Peyer's patch (tissue), 4 donors: ENCODE results near the gene ZDHHC8. TPM values are rescaled to one million over a fixed set of nuclear protein-coding genes. Genes with fewer than 3 reads are reported as not detected.

ENCODE experiments used
- DNase-seq, 3 donors: peaks; one replicate each; pipeline ENCODE4 v3.0.0-alpha.2; 2017 to 2019
- H3K27ac ChIP-seq, 4 donors: fragments of 200-600 bp; sonication (generic); one replicate each; pipeline ENCODE4 v1.5.1; 2016 to 2019
- H3K27me3 ChIP-seq, 2 donors: fragments of 200-600 bp; sonication (generic); one replicate each; pipeline ENCODE4 v1.5.1; 2019
- H3K36me3 ChIP-seq, 3 donors: fragments of 200-600 bp; sonication (generic); one replicate each; pipeline ENCODE4 v1.5.1; 2016 to 2019
- H3K4me1 ChIP-seq, 4 donors: fragments of 200-600 bp; sonication (generic); one replicate each; pipeline ENCODE4 v1.5.1; 2016 to 2019
- H3K4me3 ChIP-seq, 4 donors: fragments of 200-600 bp; sonication (generic); 1 replicate in 3 of 4; 2 replicates in 1 of 4; pipeline ENCODE4 v1.5.1; 2016 to 2019; ENCODE audit warnings: mild to moderate bottlenecking in 1 of 4
- H3K9me3 ChIP-seq, 4 donors: fragments of 200-600 bp; sonication (generic); one replicate each; pipeline ENCODE4 v1.5.1; 2016 to 2019; ENCODE audit warnings: mild to moderate bottlenecking in 1 of 4
- POLR2A ChIP-seq, 2 donors: fragments of 450-650 bp; IDR thresholded peaks; one replicate each; pipeline ENCODE4 v1.5.1; 2017; ENCODE audit warnings: antibody characterized with exemption in 2 of 2, mild to moderate bottlenecking in 2 of 2, moderate library complexity in 2 of 2
- total RNA-seq, 4 donors: library from RNA; depleted of rRNA; stranded (reverse); fragments of >200 nt; gene quantifications; one replicate each; pipeline ENCODE4 v1.1.0, GENCODE V29; 2016
- TF ChIP-seq, protein P1 (sequence below), 6 experiments: fragments of 450-650 bp in 4 of 6; fragments of 200-600 bp in 2 of 6; sonication (generic) in 1 of 6; IDR thresholded peaks; one replicate each; pipeline ENCODE4 v1.5.1; 2017 to 2019; ENCODE audit warnings: antibody characterized with exemption in 6 of 6, mild to moderate bottlenecking in 3 of 6, moderate library complexity in 1 of 6

ZDHHC8 gene
- total RNA-seq, 4 donors from 2014 or later, result 4.1 to 37.0 (median 22.6) TPM

DNA sequence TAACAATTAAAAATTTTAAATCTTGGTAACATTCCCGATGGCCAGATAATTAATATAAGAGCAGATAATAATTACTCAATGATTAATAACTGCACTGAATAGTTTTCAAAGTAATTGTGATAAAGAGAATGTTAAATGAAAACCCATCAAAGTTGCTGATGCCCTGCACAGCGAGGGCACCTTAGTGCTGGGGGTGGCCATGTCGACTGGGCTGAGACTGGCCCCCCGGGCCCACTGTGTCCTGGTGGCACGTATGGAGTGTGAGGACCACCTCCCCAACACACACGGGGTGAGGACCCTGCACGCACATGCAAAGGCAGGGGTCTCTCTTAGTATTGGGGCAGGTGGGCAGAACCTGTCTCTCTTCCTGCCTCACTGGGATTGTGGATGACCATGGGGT, 34.3 kb downstream of the ZDHHC8 start:
- H3K4me1 ChIP-seq, result no peaks in the 10 kb centered on the region
- H3K36me3 ChIP-seq, result no peaks in the 10 kb centered on the region
- TF ChIP-seq POLR2A (IDR thresholded peaks at IDR 0.05), result no peak
- TF ChIP-seq, protein P1, sequence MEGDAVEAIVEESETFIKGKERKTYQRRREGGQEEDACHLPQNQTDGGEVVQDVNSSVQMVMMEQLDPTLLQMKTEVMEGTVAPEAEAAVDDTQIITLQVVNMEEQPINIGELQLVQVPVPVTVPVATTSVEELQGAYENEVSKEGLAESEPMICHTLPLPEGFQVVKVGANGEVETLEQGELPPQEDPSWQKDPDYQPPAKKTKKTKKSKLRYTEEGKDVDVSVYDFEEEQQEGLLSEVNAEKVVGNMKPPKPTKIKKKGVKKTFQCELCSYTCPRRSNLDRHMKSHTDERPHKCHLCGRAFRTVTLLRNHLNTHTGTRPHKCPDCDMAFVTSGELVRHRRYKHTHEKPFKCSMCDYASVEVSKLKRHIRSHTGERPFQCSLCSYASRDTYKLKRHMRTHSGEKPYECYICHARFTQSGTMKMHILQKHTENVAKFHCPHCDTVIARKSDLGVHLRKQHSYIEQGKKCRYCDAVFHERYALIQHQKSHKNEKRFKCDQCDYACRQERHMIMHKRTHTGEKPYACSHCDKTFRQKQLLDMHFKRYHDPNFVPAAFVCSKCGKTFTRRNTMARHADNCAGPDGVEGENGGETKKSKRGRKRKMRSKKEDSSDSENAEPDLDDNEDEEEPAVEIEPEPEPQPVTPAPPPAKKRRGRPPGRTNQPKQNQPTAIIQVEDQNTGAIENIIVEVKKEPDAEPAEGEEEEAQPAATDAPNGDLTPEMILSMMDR (IDR thresholded peaks at IDR 0.05), result no peak
- no peak overlapping the region for H3K4me3 ChIP-seq
- no peak overlapping the region for H3K27ac ChIP-seq
- DNase-seq, result no peak
- no peaks in the 10 kb centered on the region for H3K27me3 ChIP-seq
- no peaks in the 10 kb centered on the region for H3K9me3 ChIP-seq

DNA sequence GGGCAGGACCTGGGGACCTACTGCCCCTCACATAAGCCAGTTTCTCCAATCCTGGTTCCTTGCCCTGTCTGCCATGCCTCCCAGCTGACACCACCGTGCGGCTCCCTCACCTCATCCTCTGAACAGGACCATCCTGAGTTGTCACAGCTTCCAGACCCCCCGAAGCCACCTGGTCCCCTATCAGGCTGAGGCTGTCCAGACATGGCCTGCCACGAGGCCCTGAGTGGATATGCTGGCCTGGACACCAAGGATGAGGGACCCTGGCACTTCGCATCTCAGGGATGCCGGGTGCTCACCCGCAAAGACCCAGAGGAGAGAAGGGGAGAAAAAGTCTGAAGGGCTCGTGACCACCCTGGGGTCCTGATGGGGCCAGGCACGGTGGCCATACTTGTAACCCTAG, 35.1 kb downstream of the ZDHHC8 start:
- no peak overlapping the region for H3K27ac ChIP-seq

DNA sequence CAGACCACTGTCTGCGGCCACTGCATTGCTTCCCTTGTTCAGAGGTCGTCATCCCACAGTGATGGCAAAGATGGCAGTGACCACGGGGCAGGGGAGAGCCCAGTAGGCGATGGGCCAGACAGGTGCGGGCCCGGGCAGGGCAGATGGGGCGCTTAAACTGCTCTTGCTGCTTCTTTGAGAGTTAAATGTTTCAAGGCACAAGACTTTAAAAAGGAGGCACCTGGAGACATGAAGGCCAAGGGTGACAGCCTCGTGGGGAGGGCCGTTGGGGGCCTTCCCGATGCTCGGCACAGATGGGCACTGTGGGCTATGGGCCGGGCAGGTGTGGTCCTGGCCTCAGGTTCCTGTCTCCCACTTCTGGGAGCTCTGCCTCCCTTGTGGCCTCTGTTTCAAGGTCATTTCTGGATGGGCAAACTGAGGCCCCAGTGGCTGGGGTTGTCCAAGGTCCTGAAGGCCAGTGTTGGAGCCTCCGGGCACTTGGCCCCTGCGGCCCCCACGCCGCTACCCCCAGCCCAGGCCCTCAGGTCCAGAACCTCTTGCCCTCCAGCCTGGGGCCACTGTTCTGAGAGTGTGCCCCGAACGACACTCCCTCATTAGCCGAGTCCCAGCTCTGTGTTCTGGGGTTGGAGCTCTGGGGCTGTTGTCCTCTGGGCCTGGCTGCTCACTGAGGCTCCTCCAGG, 36.2 kb downstream of the ZDHHC8 start:
- TF ChIP-seq POLR2A (IDR thresholded peaks at IDR 0.05), result no peak
- TF ChIP-seq, protein P1 (IDR thresholded peaks at IDR 0.05), result no peak
- Histone ChIP-seq H3K27ac (no peak overlapping the region), H3K4me3 (no peak overlapping the region), H3K36me3 (no peaks in the 10 kb centered on the region), H3K9me3 (no peaks in the 10 kb centered on the region), H3K27me3 (no peaks in the 10 kb centered on the region), H3K4me1 (no peaks in the 10 kb centered on the region)
- no peak for DNase-seq

More for the DNA sequence above, 35.1 kb downstream of the ZDHHC8 start:
- H3K36me3 ChIP-seq, result no peaks in the 10 kb centered on the region
- no peak overlapping the region for H3K4me3 ChIP-seq
- no peaks in the 10 kb centered on the region for H3K4me1 ChIP-seq
- H3K27me3 ChIP-seq, result no peaks in the 10 kb centered on the region
- no peak for TF ChIP-seq POLR2A (IDR thresholded peaks at IDR 0.05)
- TF ChIP-seq, protein P1 (IDR thresholded peaks at IDR 0.05), result no peak
- no peak for DNase-seq
- H3K9me3 ChIP-seq, result no peaks in the 10 kb centered on the region

DNA sequence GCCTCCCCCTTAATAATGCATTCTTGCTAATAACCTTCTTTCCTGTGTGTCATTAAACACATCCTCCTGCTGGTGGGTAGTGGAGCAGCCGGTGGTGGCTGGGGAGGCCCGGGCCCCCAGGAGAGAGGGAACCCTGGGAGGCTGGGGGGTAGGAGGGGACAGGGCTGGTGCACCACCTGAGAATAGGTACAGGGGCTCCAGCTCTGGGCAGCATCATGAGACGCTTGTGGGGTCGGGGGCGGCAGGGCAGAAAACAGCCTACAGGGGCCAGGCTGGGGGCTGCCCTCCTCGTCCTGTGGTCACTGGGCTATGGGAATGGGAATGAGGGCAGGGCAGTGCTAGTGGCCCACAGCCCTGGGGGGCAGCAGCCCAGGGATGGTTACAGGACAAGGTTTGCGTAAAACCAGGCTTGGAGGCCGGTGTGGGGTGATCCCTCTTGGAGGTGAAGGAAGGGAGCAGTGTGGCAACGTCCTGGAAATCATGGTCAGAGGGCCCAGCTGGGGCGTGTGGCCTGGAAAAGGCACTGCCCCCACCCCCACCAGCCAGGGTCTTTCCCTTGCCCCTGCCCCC, 37.7 kb downstream of the ZDHHC8 start:
- no peak for TF ChIP-seq POLR2A (IDR thresholded peaks at IDR 0.05)
- TF ChIP-seq, protein P1 (IDR thresholded peaks at IDR 0.05), result no peak
- DNase-seq, result no peak

DNA sequence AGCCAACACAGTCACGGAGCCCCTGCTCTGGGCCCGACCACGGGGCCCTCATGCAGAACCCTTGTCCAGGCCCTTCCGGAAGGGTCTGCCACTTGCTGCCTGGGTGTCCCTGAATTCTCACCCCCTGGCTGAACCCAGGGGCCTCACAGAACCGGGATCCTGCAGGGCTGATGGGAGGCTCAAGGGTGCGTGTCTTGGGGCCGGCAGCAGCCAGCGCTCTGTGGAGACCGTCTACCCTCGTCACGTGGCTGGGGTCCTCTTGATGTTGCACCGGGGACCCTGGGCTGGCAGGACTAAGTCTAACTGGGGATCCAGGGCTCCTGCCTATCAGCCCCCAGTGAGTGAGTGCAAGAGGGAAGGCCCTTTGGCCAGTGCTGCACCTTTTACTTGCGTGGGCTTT, 38.6 kb downstream of the ZDHHC8 start:
- no peaks in the 10 kb centered on the region for H3K9me3 ChIP-seq
- H3K27ac ChIP-seq, result no peak overlapping the region
- H3K27me3 ChIP-seq, result no peaks in the 10 kb centered on the region
- no peak for DNase-seq
- no peaks in the 10 kb centered on the region for H3K36me3 ChIP-seq
- H3K4me1 ChIP-seq, result no peaks in the 10 kb centered on the region
- H3K4me3 ChIP-seq, result no peak overlapping the region
- no peak for TF ChIP-seq POLR2A (IDR thresholded peaks at IDR 0.05)
- TF ChIP-seq, protein P1 (IDR thresholded peaks at IDR 0.05), result no peak

More for the DNA sequence above, 37.7 kb downstream of the ZDHHC8 start:
- no peaks in the 10 kb centered on the region for H3K36me3 ChIP-seq
- H3K4me3 ChIP-seq, result no peak overlapping the region
- H3K27me3 ChIP-seq, result no peaks in the 10 kb centered on the region
- no peak overlapping the region for H3K27ac ChIP-seq
- H3K9me3 ChIP-seq, result no peaks in the 10 kb centered on the region
- no peaks in the 10 kb centered on the region for H3K4me1 ChIP-seq
